ENCODE data around the gene RETREG1. TPM values are rescaled to one million over a fixed set of nuclear protein-coding genes. Genes with fewer than 3 reads are reported as not detected.

The RETREG1 gene
- total and polyA plus RNA-seq, 2 of the 13 experiments (the other 11 are each of a cell fraction or from before 2014, with no cell fraction given) = 0.07 TPM; not detected in 1

DNA sequence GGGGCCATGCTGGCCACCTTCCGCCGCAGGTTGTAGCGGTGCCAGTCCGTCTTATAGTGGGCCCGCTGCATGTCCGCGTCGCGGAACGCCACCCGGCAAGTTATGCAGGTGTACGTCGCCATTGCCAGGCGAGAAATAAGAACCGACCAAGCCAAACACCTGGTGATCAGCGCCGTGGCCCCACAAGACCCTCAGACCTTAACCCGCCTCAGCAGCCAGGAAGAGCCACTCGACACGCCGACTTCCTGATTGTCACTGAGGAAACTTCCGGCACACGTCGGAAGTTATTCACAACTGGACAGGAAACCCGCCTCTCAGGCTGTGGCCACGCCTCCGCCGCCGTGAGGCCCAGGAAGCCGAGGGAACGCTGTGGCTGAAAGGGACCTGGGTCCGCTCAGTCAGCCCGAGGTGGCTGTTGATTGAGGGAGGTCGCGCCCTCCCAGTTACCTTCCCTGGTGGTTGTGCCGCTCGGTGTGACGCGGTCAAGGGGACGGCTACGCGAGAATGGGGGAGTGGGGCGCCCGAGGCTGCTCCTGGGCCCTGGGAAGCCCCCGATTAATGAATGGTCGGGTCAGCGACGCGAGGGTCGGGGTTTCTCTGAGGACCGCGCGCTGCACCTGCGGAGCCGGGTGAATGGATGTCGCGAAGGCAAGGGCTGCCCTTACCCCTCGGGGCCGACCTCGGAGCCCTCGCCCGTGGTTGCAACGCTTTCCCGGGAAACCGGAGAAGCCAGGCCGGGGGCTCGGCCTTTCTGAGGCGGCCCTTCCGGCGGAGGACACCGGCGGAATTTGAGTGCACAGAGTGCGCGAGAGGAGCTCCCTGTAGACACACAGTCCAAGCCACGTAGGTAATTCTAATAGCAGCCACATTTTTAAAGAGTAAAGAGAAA is 151.0 kb downstream of the RETREG1 start, which contains the start of gene ZNF622 (continued):
- TF ChIP-seq NFE2L2 (IDR thresholded peaks at IDR 0.05; ENCODE audit: low read length) (no peak), ZNF160 (CRISPR knock-in tag; IDR thresholded peaks at IDR 0.05) (peak; percentile 47; the same call in 1 of the 2 replicates), ZNF256 (CRISPR knock-in tag; conservative IDR thresholded peaks at IDR 0.05) (0 out of 2 replicates have a peak, but pooled peaks have one; percentile 33), ZNF879 (CRISPR knock-in tag; IDR thresholded peaks at IDR 0.05) (no peak), SAP130 (CRISPR knock-in tag; IDR thresholded peaks at IDR 0.05; ENCODE audit: low read depth) (peak; percentile 98), RARA (CRISPR knock-in tag; IDR thresholded peaks at IDR 0.05) (no peak), REL (CRISPR knock-in tag; conservative IDR thresholded peaks at IDR 0.05) (0 out of 2 replicates have a peak, but pooled peaks have one; percentile 67), ZNF317 (CRISPR knock-in tag; IDR thresholded peaks at IDR 0.05) (peak; percentile 68; the same call in 1 of the 2 replicates), EP300 (IDR thresholded peaks at IDR 0.05; ENCODE audit: low read depth in 2 of 2, low read length in 2 of 2) (peak in 1 of 2 experiments; percentile 15; a peak in 2 of 4 replicates), EP300 (CRISPR knock-in tag; IDR thresholded peaks at IDR 0.05; ENCODE audit: borderline replicate concordance) (no peak), KDM1A (CRISPR knock-in tag; IDR thresholded peaks at IDR 0.05) (no peak), KLF9 (CRISPR knock-in tag; IDR thresholded peaks at IDR 0.05; ENCODE audit: low read depth) (no peak), ZNF552 (CRISPR knock-in tag; IDR thresholded peaks at IDR 0.05; ENCODE audit: borderline replicate concordance) (peak; percentile 12; the same call in 1 of the 2 replicates), ONECUT2 (CRISPR knock-in tag; IDR thresholded peaks at IDR 0.05) (no peak), GZF1 (CRISPR knock-in tag; IDR thresholded peaks at IDR 0.05) (peak; percentile 36; the same call in 1 of the 2 replicates), ZNF839 (CRISPR knock-in tag; IDR thresholded peaks at IDR 0.05; ENCODE audit: borderline replicate concordance) (no peak), PHB2 (IDR thresholded peaks at IDR 0.05; ENCODE audit: partially characterized antibody) (no peak), KLF12 (CRISPR knock-in tag; IDR thresholded peaks at IDR 0.05; ENCODE audit: borderline replicate concordance) (0 out of 2 replicates have a peak, but pooled peaks have one; percentile 40), KAT8 (CRISPR knock-in tag; IDR thresholded peaks at IDR 0.05) (peak; percentile 97)
- TF ChIP-seq, protein P1, sequence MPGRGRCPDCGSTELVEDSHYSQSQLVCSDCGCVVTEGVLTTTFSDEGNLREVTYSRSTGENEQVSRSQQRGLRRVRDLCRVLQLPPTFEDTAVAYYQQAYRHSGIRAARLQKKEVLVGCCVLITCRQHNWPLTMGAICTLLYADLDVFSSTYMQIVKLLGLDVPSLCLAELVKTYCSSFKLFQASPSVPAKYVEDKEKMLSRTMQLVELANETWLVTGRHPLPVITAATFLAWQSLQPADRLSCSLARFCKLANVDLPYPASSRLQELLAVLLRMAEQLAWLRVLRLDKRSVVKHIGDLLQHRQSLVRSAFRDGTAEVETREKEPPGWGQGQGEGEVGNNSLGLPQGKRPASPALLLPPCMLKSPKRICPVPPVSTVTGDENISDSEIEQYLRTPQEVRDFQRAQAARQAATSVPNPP (CRISPR knock-in tag; IDR thresholded peaks at IDR 0.05) = peak; percentile 61; the same call in 1 of the 2 replicates
- TF ChIP-seq, protein P2, sequence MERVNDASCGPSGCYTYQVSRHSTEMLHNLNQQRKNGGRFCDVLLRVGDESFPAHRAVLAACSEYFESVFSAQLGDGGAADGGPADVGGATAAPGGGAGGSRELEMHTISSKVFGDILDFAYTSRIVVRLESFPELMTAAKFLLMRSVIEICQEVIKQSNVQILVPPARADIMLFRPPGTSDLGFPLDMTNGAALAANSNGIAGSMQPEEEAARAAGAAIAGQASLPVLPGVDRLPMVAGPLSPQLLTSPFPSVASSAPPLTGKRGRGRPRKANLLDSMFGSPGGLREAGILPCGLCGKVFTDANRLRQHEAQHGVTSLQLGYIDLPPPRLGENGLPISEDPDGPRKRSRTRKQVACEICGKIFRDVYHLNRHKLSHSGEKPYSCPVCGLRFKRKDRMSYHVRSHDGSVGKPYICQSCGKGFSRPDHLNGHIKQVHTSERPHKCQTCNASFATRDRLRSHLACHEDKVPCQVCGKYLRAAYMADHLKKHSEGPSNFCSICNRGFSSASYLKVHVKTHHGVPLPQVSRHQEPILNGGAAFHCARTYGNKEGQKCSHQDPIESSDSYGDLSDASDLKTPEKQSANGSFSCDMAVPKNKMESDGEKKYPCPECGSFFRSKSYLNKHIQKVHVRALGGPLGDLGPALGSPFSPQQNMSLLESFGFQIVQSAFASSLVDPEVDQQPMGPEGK (CRISPR knock-in tag; IDR thresholded peaks at IDR 0.05) = peak; percentile 23; the same call in 1 of the 2 replicates
- TF ChIP-seq, protein P3, sequence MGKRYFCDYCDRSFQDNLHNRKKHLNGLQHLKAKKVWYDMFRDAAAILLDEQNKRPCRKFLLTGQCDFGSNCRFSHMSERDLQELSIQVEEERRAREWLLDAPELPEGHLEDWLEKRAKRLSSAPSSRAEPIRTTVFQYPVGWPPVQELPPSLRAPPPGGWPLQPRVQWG (CRISPR knock-in tag; IDR thresholded peaks at IDR 0.05; ENCODE audit: borderline replicate concordance, low read depth) = no peak
- TF ChIP-seq, protein P4, sequence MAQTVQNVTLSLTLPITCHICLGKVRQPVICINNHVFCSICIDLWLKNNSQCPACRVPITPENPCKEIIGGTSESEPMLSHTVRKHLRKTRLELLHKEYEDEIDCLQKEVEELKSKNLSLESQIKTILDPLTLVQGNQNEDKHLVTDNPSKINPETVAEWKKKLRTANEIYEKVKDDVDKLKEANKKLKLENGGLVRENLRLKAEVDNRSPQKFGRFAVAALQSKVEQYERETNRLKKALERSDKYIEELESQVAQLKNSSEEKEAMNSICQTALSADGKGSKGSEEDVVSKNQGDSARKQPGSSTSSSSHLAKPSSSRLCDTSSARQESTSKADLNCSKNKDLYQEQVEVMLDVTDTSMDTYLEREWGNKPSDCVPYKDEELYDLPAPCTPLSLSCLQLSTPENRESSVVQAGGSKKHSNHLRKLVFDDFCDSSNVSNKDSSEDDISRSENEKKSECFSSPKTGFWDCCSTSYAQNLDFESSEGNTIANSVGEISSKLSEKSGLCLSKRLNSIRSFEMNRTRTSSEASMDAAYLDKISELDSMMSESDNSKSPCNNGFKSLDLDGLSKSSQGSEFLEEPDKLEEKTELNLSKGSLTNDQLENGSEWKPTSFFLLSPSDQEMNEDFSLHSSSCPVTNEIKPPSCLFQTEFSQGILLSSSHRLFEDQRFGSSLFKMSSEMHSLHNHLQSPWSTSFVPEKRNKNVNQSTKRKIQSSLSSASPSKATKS (CRISPR knock-in tag; IDR thresholded peaks at IDR 0.05) = no peak

All from HepG2 (cell line).